Measurements from ENCODE around the gene CCP110. TPM values are rescaled to one million over a fixed set of nuclear protein-coding genes. Genes with fewer than 3 reads are reported as not detected.

Gene CCP110
- total RNA-seq, 1 experiment from 2014 or later: 42.1 TPM

- H3K9me3 ChIP-seq (ENCODE audit: low read depth, low read length, poor library complexity, severe bottlenecking): no peaks in the 10 kb centered on the region
- DNase-seq (ENCODE audit: low spot score): no peak
- CTCF ChIA-PET: no interaction called here
- H3K4me3 ChIP-seq (ENCODE audit: low read depth, low read length, poor library complexity, severe bottlenecking): no peak overlapping the region
- H3K27me3 ChIP-seq (replicated peaks; ENCODE audit: insufficient read depth, low read depth, low read length, poor library complexity): no peaks in the 10 kb centered on the region
- no TSS peak for BruUV-seq (replicated peaks)
- intact Hi-C loops (cut with micrococcal nuclease; ENCODE audit: unreplicated experiment): no loop called here
- H3K4me1 ChIP-seq (ENCODE audit: insufficient read depth, low read length, poor library complexity, severe bottlenecking): no peaks in the 10 kb centered on the region
- H3K27ac ChIP-seq (ENCODE audit: low read depth, low read length, poor library complexity, severe bottlenecking): no peak overlapping the region
- POLR2A ChIA-PET (ENCODE audit: low non-redundant PET): no interaction called here
- TF ChIP-seq CTCF (conservative IDR thresholded peaks at IDR 0.05; ENCODE audit: low read depth, low read length) (no peak), EZH2 (IDR thresholded peaks at IDR 0.05; ENCODE audit: borderline replicate concordance, low read depth, low read length, poor library complexity, severe bottlenecking) (no peak)
- peaks cover 35% of the 10 kb centered on the region for H3K36me3 ChIP-seq (ENCODE audit: insufficient read depth, low read length, poor library complexity, severe bottlenecking)
These were observed 16.8 kb upstream of the CCP110 start for GRCh38 chr16:19506965-19507364.

GRCh38 chr16:19507867-19508266 lies 15.9 kb upstream of the CCP110 start:
- intact Hi-C loops (cut with micrococcal nuclease; ENCODE audit: unreplicated experiment): no loop called here
- CTCF ChIA-PET: no interaction called here
- no peak for DNase-seq (ENCODE audit: low spot score)
- TF ChIP-seq EZH2 (IDR thresholded peaks at IDR 0.05; ENCODE audit: borderline replicate concordance, low read depth, low read length, poor library complexity, severe bottlenecking): no peak
- TF ChIP-seq CTCF (conservative IDR thresholded peaks at IDR 0.05; ENCODE audit: low read depth, low read length): no peak
- H3K36me3 ChIP-seq (ENCODE audit: insufficient read depth, low read length, poor library complexity, severe bottlenecking): peaks cover 32% of the 10 kb centered on the region
- H3K27ac ChIP-seq (ENCODE audit: low read depth, low read length, poor library complexity, severe bottlenecking): no peak overlapping the region
- no TSS peak for BruUV-seq (replicated peaks)
- H3K9me3 ChIP-seq (ENCODE audit: low read depth, low read length, poor library complexity, severe bottlenecking): no peaks in the 10 kb centered on the region
- POLR2A ChIA-PET (ENCODE audit: low non-redundant PET): no interaction called here
- H3K4me3 ChIP-seq (ENCODE audit: low read depth, low read length, poor library complexity, severe bottlenecking): no peak overlapping the region
- no peaks in the 10 kb centered on the region for H3K4me1 ChIP-seq (ENCODE audit: insufficient read depth, low read length, poor library complexity, severe bottlenecking)
- H3K27me3 ChIP-seq (replicated peaks; ENCODE audit: insufficient read depth, low read depth, low read length, poor library complexity): no peaks in the 10 kb centered on the region

GRCh38 chr16:19512297-19512696 lies 11.4 kb upstream of the CCP110 start:
- Histone ChIP-seq H3K4me3 (ENCODE audit: low read depth, low read length, poor library complexity, severe bottlenecking) (no peak overlapping the region), H3K27me3 (replicated peaks; ENCODE audit: insufficient read depth, low read depth, low read length, poor library complexity) (no peaks in the 10 kb centered on the region), H3K36me3 (ENCODE audit: insufficient read depth, low read length, poor library complexity, severe bottlenecking) (peaks cover 34% of the 10 kb centered on the region), H3K27ac (ENCODE audit: low read depth, low read length, poor library complexity, severe bottlenecking) (no peak overlapping the region), H3K4me1 (ENCODE audit: insufficient read depth, low read length, poor library complexity, severe bottlenecking) (no peaks in the 10 kb centered on the region), H3K9me3 (ENCODE audit: low read depth, low read length, poor library complexity, severe bottlenecking) (no peaks in the 10 kb centered on the region)
- ChIA-PET POLR2A (ENCODE audit: low non-redundant PET) (no interaction called here), CTCF (no interaction called here)
- TF ChIP-seq EZH2 (IDR thresholded peaks at IDR 0.05; ENCODE audit: borderline replicate concordance, low read depth, low read length, poor library complexity, severe bottlenecking) (no peak), CTCF (conservative IDR thresholded peaks at IDR 0.05; ENCODE audit: low read depth, low read length) (no peak)
- intact Hi-C loops (cut with micrococcal nuclease; ENCODE audit: unreplicated experiment): no loop called here
- no TSS peak for BruUV-seq (replicated peaks)
- DNase-seq (ENCODE audit: low spot score): no peak
